A549 (cell line): ENCODE results near the gene MMP25. TPM values are rescaled to one million over a fixed set of nuclear protein-coding genes. Genes with fewer than 3 reads are reported as not detected.
A peak's percentile ranks its signal among the peaks of the same experiment; 100 is the strongest.

Source experiments
- ATAC-seq, 2 experiments: fragments of 200-7000 bp in 1 of 2; fragments of >200 bp in 1 of 2; cut with Nextera tagmentation in 1 of 2; cut with Tn5 transposase in 1 of 2; 3 replicates each; pipeline versions ENCODE4 v1.8.0 to v1.9.1; 2018 to 2020; ENCODE audit warnings: mild to moderate bottlenecking in 1 of 2, moderate library complexity in 1 of 2
- CTCF ChIA-PET: fragments of 300-600 bp; sonication (Branson Sonifier 250); formaldehyde crosslinking; extraction: SDS; loops from one replicate; lab custom pipeline; 2021; ENCODE audit warnings: antibody characterized with exemption, inconsistent platforms; lab: Yijun Ruan, JAX
- POLR2A ChIA-PET: fragments of 350-600 bp; formaldehyde crosslinking; extraction: SDS; loops from one replicate; lab custom pipeline; 2021; ENCODE audit warnings: antibody characterized with exemption, inconsistent platforms; lab: Yijun Ruan, JAX
- DNase-seq, 2 experiments: peaks; one replicate each; pipeline versions ENCODE4 v3.0.0 to v3.0.0-alpha.2; 2011 to 2016; ENCODE audit warnings: low read depth in 1 of 2, low spot score in 1 of 2
- FAIRE-seq: peaks from 2 replicates; lab custom pipeline; 2011; peaks lifted over from hg19 to GRCh38; lab: Jason Lieb, UNC
- H3K27ac ChIP-seq, 2 experiments: fragments of >200 bp; sonication (Bioruptor Twin); formaldehyde crosslinking; 3 replicates each; pipeline ENCODE4 v1.5.1; 2016 to 2017
- H3K4me1 ChIP-seq: fragments of >200 bp; sonication (Bioruptor Twin); formaldehyde crosslinking; 3 replicates; pipeline ENCODE4 v1.6.1; 2016
- H3K4me2 ChIP-seq: fragments of >200 bp; sonication (Bioruptor Twin); formaldehyde crosslinking; 3 replicates; pipeline ENCODE4 v1.6.1; 2016
- H3K4me3 ChIP-seq: fragments of >200 bp; sonication (Bioruptor Twin); formaldehyde crosslinking; 3 replicates; pipeline ENCODE4 v1.5.1; 2016
- H3K9me3 ChIP-seq: fragments of >200 bp; sonication (Bioruptor Twin); formaldehyde crosslinking; 3 replicates; pipeline ENCODE4 v1.6.1; 2016
- CHD4 ChIP-seq: fragments of 200-600 bp; sonication (generic); IDR thresholded peaks from 2 replicates; pipeline ENCODE4 v1.6.1; 2016; ENCODE audit warnings: antibody characterized with exemption, mild to moderate bottlenecking, borderline replicate concordance
- HOXA7 ChIP-seq: fragments of 250-450 bp; sonication (Bioruptor Pico); IDR thresholded peaks from 2 replicates; pipeline ENCODE4 v1.5.0; 2020; ENCODE audit warnings: mild to moderate bottlenecking, moderate library complexity
- MAFK ChIP-seq: fragments of 450-650 bp; IDR thresholded peaks from 2 replicates; pipeline ENCODE4 v1.6.1; 2014; ENCODE audit not compliant: partially characterized antibody
- PHF8 ChIP-seq: fragments of 200-600 bp; sonication (generic); IDR thresholded peaks from 2 replicates; pipeline ENCODE4 v1.6.1; 2016; ENCODE audit warnings: low read depth, mild to moderate bottlenecking, antibody characterized with exemption, moderate library complexity, borderline replicate concordance
- POLR2AphosphoS2 ChIP-seq: conservative IDR thresholded peaks from 2 replicates; pipeline ENCODE4 v1.6.1; 2012; ENCODE audit warnings: low read length, improper control_type of control experiment, inconsistent platforms
- RAD21 ChIP-seq, 2 experiments: fragments of >200 bp in 1 of 2; sonication (Bioruptor Twin) in 1 of 2; formaldehyde crosslinking in 1 of 2; IDR thresholded peaks in 1 of 2; conservative IDR thresholded peaks in 1 of 2; 2 replicates in 1 of 2; 3 replicates in 1 of 2; pipeline ENCODE4 v1.6.1; 2012 to 2018; ENCODE audit warnings: inconsistent platforms in 1 of 2
- SMC3 ChIP-seq: fragments of >200 bp; sonication (Bioruptor Twin); formaldehyde crosslinking; IDR thresholded peaks from 3 replicates; pipeline ENCODE4 v1.6.1; 2018; ENCODE audit warnings: inconsistent platforms
- SREBF2 ChIP-seq: fragments of 450-650 bp; IDR thresholded peaks from 2 replicates; pipeline ENCODE4 v1.6.1; 2014; ENCODE audit warnings: mild to moderate bottlenecking, moderate library complexity
- ZC3H11A ChIP-seq: fragments of 450-650 bp; IDR thresholded peaks from 2 replicates; pipeline ENCODE4 v1.6.1; 2014; ENCODE audit warnings: antibody characterized with exemption, mild to moderate bottlenecking
- ZNF302 ChIP-seq: fragments of 250-450 bp; sonication (Bioruptor Pico); IDR thresholded peaks from 2 replicates; pipeline ENCODE4 v1.9.0; 2021; ENCODE audit warnings: inconsistent platforms, mild to moderate bottlenecking, moderate library complexity
- ZSCAN20 ChIP-seq: fragments of 250-450 bp; sonication (Bioruptor Pico); IDR thresholded peaks from 2 replicates; pipeline ENCODE4 v1.8.0; 2022; ENCODE audit warnings: mild to moderate bottlenecking, moderate library complexity
- WGBS: methylation state at CpG from one replicate; pipeline ENCODE4 v1.1.6; 2017; ENCODE audit errors: missing lambda C conversion rate; 5-methylcytosine and 5-hydroxymethylcytosine counted together
- polyA plus RNA-seq, 4 experiments: library from polyadenylated mRNA; depleted of rRNA in 3 of 4; stranded (reverse); fragments of >200 nt; fragmentation: RNase III in 1 of 4; extraction: RNeasy Plus Mini Kit Qiagen cat#74134 plus additional on column Dnase treatment in 1 of 4; gene quantifications; 2 replicates in 3 of 4; 3 replicates in 1 of 4; pipeline ENCODE4 v1.2.3, GENCODE V29; 2011 to 2017
- TF ChIP-seq, protein P1 (sequence below): fragments of >200 bp; sonication (Bioruptor Twin); formaldehyde crosslinking; IDR thresholded peaks from 3 replicates; pipeline ENCODE4 v1.5.1; 2016

The MMP25 gene
- polyA plus RNA-seq, 2 of the 4 experiments (the other 2 are of a cell fraction) = 0.04 to 0.31 TPM

- peaks cover 8% of the 10 kb centered on the region; the same call in 2 of the 3 replicates for H3K4me1 ChIP-seq
- H3K4me2 ChIP-seq = no peak overlapping the region
- ChIA-PET POLR2A (no interaction called here), CTCF (interaction anchor here (0.6 to 4.3 kb wide), 5 partner anchors 9 to 41 kb away, joined by 4 to 31 read pairs (median 5); partner anchors contain the start of gene IL32)
- ATAC-seq = peak in 1 of 2 experiments; percentile 13; a peak in 2 of 6 replicates
- no peak overlapping the region for H3K27ac ChIP-seq
- 48% methylated on average over 2 of the region's 20 CpGs for WGBS
- DNase-seq = no peak
- FAIRE-seq = no peak
- no peak overlapping the region for H3K4me3 ChIP-seq
- TF ChIP-seq SMC3 = no peak
- no peak for TF ChIP-seq MAFK
- no peak for TF ChIP-seq SREBF2
- no peak for TF ChIP-seq ZC3H11A
- no peak for TF ChIP-seq ZSCAN20 (CRISPR knock-in tag)
- TF ChIP-seq CHD4 = no peak
- H3K9me3 ChIP-seq = no peaks in the 10 kb centered on the region
Observed at GRCh38 chr16:3092501-3092941, 46.2 kb downstream of the MMP25 start.

GRCh38 chr16:3094289-3095027, 48.1 kb downstream of the MMP25 start:
- CTCF ChIA-PET = interaction anchor here (1.3 to 4.3 kb wide), 4 partner anchors 9 to 35 kb away, joined by 5 to 31 read pairs (median 5); no protein-coding TSS in a partner anchor
- no peak overlapping the region for H3K27ac ChIP-seq
- no peak overlapping the region for H3K4me3 ChIP-seq
- no peaks in the 10 kb centered on the region for H3K9me3 ChIP-seq
- POLR2A ChIA-PET = no interaction called here
- no peak overlapping the region for H3K4me2 ChIP-seq
- DNase-seq (peak in 1 of 2 experiments; percentile 69), FAIRE-seq (no peak), ATAC-seq (peak in 1 of 2 experiments; percentile 45; a peak in 3 of 6 replicates)
- 73% methylated on average over 21 of the region's 22 CpGs for WGBS
- H3K4me1 ChIP-seq = peaks cover 8% of the 10 kb centered on the region; the same call in 2 of the 3 replicates
- TF ChIP-seq PHF8 (no peak), RAD21 (conservative IDR thresholded peaks at IDR 0.05 in 1 of 2, IDR thresholded peaks at IDR 0.05 in 1 of 2) (peak in 1 of 2 experiments; percentile 38; a peak in 2 of 5 replicates), HOXA7 (CRISPR knock-in tag) (no peak), ZNF302 (CRISPR knock-in tag) (no peak)
- TF ChIP-seq, protein P1, sequence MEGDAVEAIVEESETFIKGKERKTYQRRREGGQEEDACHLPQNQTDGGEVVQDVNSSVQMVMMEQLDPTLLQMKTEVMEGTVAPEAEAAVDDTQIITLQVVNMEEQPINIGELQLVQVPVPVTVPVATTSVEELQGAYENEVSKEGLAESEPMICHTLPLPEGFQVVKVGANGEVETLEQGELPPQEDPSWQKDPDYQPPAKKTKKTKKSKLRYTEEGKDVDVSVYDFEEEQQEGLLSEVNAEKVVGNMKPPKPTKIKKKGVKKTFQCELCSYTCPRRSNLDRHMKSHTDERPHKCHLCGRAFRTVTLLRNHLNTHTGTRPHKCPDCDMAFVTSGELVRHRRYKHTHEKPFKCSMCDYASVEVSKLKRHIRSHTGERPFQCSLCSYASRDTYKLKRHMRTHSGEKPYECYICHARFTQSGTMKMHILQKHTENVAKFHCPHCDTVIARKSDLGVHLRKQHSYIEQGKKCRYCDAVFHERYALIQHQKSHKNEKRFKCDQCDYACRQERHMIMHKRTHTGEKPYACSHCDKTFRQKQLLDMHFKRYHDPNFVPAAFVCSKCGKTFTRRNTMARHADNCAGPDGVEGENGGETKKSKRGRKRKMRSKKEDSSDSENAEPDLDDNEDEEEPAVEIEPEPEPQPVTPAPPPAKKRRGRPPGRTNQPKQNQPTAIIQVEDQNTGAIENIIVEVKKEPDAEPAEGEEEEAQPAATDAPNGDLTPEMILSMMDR = peak; percentile 46

- POLR2A ChIA-PET = interaction anchor here (1.0 kb wide), 1 partner anchor 9 kb away, joined by 3 read pairs; no protein-coding TSS in a partner anchor
- peak; percentile 47 to 52; a peak in 5 of 6 replicates for ATAC-seq
- 23% methylated on average over 4 of the region's 4 CpGs for whole genome bisulfite sequencing
- Histone ChIP-seq H3K27ac (no peak overlapping the region; a peak in 1 of 6 replicates), H3K9me3 (no peaks in the 10 kb centered on the region), H3K4me1 (peaks cover 13% of the 10 kb centered on the region), H3K4me3 (no peak overlapping the region), H3K4me2 (peak overlapping the region; percentile 19; the same call in 1 of the 3 replicates)
- CTCF ChIA-PET = interaction anchor here (0.9 to 10.9 kb wide), 6 partner anchors 10 to 64 kb away, joined by 3 to 124 read pairs (median 4); partner anchors contain the start of gene IL32
- peak; percentile 35 to 63 for DNase-seq
- no peak for FAIRE-seq
- TF ChIP-seq, protein P1 = peak; percentile 19; the same call in 2 of the 3 replicates
- no peak for TF ChIP-seq POLR2AphosphoS2
Observed at GRCh38 chr16:3095869-3096268, 49.5 kb downstream of the MMP25 start.
